GM18499 (cell line): ENCODE results near the gene ARL14EPL.
"Not testable (repeated sequence)": the region's sequence is repeated elsewhere in the genome, so short reads cannot be mapped to it uniquely, and the experiment has no call there.

ENCODE experiments used
- ATAC-seq: cut with Tn5 transposase; IDR thresholded peaks from one replicate; pipeline ENCODE4 v1.9.1; 2021; ENCODE audit warnings: moderate number of reproducible peaks; ENCODE audit not compliant: insufficient read depth, unreplicated experiment

Gene ARL14EPL

DNA sequence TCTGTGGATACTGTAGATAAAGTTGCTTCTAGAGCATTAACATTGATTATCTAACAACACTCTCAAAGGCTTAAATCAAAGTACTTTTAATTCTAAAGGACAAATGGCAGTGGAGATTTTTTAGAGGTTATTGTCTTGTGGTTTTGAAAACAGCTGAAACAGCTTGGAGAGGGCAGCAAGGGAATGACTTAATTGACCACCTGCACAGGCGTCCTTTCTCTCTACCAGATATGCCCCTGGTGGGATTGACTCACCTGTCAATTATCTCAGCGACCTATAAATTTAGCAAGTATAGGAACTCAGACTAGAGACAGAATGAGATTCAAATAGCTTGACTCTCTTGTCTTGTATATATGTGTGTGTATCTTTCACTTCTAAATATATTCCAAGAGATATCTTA, 13.5 kb downstream of the ARL14EPL start:
- ATAC-seq: no peak

DNA sequence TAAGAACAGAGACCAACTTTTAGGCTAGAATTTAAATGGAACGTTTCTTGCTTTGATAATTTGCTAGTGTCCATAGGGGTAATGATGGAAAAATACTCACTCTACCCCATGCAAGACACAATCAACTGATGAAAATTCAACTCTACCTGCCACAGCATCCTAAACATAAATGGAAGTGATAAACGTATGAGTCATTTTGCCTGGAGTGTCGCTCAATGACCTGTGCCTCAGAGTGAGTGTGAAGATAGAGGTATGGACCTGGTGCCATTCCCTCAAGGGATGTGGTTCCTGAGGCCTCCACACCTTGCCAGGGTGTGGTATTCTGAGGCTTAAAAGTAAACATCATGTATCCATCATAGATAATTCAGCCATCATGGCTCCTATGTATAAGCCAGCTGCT, 14.0 kb downstream of the ARL14EPL start:
- ATAC-seq: no peak

GRCh38 chr5:116046823-116047222, 14.6 kb downstream of the ARL14EPL start:
- no peak for ATAC-seq

GRCh38 chr5:116058346-116058936, 26.2 kb downstream of the ARL14EPL start:
- ATAC-seq: no peak

GRCh38 chr5:116062352-116062751, 30.1 kb downstream of the ARL14EPL start:
- ATAC-seq: no peak

- ATAC-seq: no peak
Measured at GRCh38 chr5:116063950-116064349, 31.7 kb downstream of the ARL14EPL start.

GRCh38 chr5:116068028-116068632, 35.9 kb downstream of the ARL14EPL start:
- no peak for ATAC-seq

DNA sequence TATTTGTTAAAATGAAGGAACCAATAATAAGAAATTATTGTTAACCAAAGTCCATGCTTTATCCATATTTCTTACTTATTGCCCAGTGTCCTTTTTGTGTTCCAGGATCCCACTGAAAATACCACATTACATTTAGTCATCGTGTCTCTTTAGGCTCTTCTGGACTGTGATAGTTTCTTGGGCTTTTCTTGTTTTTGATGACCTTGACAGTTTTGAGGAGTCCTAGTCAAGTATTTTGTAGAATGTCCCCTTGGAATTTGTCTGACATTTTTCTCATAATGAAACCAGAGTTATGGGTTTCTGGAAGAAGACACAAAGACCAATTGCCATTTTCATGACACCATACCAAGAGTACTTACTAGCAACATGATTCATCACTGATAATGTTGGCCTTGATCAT, 38.9 kb downstream of the ARL14EPL start:
- ATAC-seq: no peak

GRCh38 chr5:116075191-116075831, 43.0 kb downstream of the ARL14EPL start:
- no peak for ATAC-seq

GRCh38 chr5:116076496-116076895, 44.2 kb downstream of the ARL14EPL start:
- ATAC-seq: peak; percentile 98

GRCh38 chr5:116078199-116078598, 45.9 kb downstream of the ARL14EPL start:
- no peak for ATAC-seq

GRCh38 chr5:116084287-116084691, 52.0 kb downstream of the ARL14EPL start:
- ATAC-seq: peak; percentile 40

DNA sequence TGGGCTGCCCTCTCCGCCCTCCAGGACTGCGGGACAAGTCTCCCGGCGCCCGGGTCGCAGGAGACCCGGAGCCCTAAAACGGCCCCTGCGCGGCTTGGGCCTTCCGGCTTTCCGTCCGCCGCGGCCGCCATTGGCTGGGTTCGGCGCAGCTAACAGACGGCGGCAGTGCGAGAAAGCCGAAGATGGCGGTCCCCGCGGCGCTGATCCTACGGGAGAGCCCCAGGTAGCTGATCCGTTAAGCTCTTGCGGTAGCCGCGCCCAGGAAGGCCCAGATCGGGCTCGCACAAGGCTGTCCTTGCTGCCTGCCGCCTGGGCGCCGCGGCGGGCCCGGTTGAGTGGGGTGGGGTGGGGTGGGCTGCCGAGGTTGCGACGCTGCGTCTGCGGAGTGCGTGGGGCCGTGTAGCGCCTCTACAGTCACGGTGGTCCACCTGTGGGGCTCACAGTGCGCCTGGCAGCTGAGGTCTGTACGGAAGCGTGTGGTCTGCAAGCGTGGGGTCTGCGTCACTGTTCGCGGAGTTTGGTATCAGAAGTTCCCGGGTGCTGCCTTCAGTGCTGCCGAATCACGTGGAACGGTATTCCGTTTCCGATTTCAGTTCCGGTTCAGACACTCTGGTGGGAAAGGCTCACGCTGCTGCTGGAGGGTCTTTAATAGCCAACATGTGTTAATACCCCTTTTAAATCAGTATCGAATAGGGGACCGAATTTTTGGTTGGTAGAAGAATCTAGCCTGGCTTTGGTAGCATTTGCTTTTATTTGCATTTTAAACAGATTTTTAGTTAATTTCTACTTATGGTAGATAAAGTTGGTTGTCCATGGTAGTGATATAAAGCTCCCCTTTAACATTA, 52.8 kb downstream of the ARL14EPL start, which contains the start of gene COMMD10:
COMMD10 (plus strand) TSS at position 155 of the 845 bp plus-strand sequence.
- ATAC-seq: peak; percentile 54

DNA sequence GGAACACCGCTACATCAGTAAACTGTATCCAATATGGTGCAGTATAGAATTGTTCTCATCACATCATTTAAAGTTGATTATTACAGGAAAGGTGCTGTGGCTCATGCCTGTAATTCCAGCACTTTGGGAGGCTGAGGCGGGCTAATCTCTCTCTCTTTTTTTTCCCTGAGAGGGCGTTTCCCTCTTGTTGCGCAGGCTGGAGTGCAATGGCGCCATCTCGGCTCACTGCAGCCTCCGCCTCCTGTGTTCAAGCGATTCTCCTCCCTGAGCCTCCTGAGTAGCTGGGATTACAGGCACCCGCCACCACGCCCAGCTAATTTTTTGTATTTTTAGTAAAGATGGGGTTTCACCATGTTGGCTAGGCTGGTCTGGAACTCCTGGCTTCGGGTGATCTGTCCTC, 54.0 kb downstream of the ARL14EPL start:
- not testable (repeated sequence) for ATAC-seq

DNA sequence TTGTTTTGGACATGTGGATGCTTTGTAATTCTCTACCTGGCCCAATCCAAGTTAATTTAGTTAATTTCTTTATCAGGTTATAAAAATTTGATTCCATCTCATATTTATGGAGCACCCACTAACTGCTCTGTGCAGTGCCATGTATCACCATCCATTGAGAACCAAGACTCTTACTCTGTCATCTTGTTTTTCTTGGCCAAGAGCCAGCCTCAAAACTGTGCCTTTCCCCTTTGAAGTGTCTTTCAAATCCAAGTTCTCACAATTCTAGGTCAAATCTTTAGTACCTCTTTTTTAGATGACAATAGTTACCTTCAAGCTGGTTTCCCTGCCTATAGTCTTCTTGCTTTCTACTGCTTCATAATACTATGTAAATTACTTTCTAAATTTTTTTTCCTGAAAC, 55.8 kb downstream of the ARL14EPL start:
- no peak for ATAC-seq

- no peak for ATAC-seq
Measured at GRCh38 chr5:116090302-116090701, 58.0 kb downstream of the ARL14EPL start.

- ATAC-seq: no peak
Measured at GRCh38 chr5:116091416-116091815, 59.1 kb downstream of the ARL14EPL start.

DNA sequence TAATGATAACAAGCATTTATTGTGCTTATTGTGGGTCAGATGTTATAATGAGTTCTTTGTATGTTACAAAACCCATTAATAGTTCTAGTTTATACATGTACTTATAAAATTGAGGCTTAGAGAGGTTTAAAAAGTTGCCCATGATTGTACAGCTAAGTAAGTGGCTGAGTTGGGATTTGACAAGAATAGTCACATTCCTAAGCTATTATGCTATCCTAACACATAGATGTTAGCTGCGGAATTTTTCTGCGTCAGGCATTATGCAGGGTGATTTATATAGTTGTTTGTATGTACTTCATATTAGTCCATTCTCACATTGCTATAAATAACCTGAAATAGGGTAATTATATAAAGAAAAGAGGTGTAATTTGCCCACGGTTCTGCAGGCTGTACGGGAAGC, 65.0 kb downstream of the ARL14EPL start:
- ATAC-seq: no peak

GRCh38 chr5:116098998-116099397, 66.7 kb downstream of the ARL14EPL start:
- no peak for ATAC-seq

GRCh38 chr5:116104941-116105340, 72.7 kb downstream of the ARL14EPL start:
- ATAC-seq: not testable (repeated sequence)
